GM12864 (cell line): ENCODE measurements around the gene MAP1S.

Experiments
- DNase-seq: peaks from one replicate; pipeline ENCODE4 v3.0.0-alpha.2; 2011; ENCODE audit warnings: low read depth
- H3K4me3 ChIP-seq: 2 replicates; pipeline ENCODE4 v1.5.1; 2011; ENCODE audit warnings: mild to moderate bottlenecking, low read depth, low read length, control low read depth
- TF ChIP-seq, protein P1 (sequence below): IDR thresholded peaks from 2 replicates; pipeline ENCODE4 v1.5.1; 2011; ENCODE audit warnings: low read depth, mild to moderate bottlenecking, moderate library complexity, low read length, control low read depth, inconsistent platforms; ENCODE audit errors: missing control alignments

Gene MAP1S

DNA sequence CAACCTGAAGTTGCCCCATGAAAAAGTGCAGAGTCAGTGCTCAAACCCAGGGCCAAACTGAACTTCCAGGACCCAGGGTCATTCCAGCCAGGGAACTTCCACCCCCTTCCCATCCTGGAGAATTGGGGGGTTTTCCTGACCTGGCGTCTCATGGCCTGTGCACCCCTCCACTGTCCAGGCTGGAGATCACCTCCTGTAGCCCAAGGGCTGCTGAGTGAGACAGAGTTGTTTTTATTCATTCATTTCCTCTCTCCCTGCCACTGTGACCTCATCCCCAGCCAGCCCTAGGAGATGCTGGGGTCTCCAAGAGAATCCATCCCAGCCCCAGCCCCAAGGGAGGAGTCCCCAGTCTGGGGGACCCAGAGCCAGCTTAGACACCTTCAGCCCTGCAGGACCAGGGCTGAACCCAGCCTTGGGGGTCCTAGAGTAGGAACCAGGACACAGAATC is 36.2 kb downstream of the MAP1S start:
- TF ChIP-seq, protein P1, sequence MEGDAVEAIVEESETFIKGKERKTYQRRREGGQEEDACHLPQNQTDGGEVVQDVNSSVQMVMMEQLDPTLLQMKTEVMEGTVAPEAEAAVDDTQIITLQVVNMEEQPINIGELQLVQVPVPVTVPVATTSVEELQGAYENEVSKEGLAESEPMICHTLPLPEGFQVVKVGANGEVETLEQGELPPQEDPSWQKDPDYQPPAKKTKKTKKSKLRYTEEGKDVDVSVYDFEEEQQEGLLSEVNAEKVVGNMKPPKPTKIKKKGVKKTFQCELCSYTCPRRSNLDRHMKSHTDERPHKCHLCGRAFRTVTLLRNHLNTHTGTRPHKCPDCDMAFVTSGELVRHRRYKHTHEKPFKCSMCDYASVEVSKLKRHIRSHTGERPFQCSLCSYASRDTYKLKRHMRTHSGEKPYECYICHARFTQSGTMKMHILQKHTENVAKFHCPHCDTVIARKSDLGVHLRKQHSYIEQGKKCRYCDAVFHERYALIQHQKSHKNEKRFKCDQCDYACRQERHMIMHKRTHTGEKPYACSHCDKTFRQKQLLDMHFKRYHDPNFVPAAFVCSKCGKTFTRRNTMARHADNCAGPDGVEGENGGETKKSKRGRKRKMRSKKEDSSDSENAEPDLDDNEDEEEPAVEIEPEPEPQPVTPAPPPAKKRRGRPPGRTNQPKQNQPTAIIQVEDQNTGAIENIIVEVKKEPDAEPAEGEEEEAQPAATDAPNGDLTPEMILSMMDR = no peak
- DNase-seq = no peak
- peak overlapping the region; percentile 0 for H3K4me3 ChIP-seq

DNA sequence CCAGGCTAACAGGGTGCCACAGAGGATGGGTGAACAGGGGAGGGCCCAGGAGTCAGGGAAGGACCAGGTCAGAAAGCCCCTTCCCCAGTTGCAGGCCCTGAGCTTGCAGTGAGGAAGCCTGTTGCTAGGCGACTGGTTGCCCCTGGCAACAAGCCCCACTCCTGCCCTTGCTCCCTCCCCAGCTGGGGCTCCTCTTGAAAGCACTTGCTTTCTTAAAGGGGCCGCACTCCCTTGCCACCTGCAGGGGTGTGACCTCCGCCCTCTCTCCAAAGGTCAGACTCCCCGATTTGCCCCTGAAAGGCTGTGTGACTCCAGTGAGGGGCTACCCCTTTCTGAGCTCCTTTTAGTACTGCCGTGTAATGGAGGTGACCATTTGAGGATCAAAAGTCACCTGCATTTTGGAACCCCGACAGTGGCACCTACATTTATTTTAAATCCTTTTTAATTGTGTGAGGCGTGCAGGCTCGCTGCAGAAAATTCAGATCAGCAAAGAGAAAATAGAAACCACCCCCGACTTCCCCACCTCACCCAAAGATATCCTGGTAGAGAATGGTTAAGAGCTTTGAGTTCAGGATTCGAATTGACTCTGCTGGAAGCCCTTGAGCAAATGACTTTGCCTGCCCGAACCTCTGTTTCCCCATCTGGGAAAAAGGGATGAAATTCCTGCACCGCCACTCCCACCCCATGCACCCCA is 36.8 kb downstream of the MAP1S start:
- TF ChIP-seq, protein P1 = no peak
- H3K4me3 ChIP-seq = peak overlapping the region; percentile 4; the same call in 1 of the 2 replicates
- DNase-seq = peak; percentile 83

DNA sequence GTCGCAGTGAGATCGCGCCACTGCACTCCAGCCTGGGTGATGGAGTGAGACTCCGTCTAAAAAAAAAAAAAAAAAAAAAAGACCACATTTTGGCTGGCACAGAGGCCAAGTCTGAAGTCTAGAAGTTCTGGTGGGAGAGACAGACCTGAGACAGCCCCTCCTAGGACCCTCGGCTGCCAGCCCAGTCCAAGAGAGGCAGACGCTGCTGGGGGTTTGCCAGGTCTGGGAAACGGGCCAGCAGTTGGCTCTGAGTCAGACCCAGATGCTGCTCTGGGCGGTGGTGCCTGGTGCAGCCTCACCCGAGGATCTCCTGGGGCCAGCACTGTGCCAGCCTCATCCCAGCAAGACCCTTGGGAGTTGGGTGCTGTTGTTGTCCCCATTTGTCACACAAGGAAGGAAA is 37.8 kb downstream of the MAP1S start:
- H3K4me3 ChIP-seq = no peak overlapping the region
- TF ChIP-seq, protein P1 = no peak
- DNase-seq = no peak

DNA sequence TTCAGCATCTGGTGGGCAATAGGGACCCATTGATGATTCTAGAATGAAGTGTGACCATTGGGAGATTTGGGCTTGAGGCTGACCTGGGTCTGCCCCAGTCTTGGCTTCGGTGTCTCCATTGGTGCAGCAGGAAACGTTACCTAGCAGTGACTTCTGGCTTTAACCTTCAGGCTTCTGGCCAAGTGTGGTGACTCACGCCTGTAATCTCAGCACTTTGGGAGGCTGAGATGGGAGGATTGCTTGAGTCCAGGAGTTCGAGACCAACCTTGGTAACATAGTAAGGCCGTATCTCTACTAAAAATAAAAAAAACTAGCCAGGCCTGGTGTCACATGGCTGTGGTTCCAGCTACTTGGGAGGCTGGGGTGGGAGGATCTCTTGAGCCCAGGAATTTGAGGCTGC is 39.2 kb downstream of the MAP1S start:
- no peak for DNase-seq
- TF ChIP-seq, protein P1 = no peak

DNA sequence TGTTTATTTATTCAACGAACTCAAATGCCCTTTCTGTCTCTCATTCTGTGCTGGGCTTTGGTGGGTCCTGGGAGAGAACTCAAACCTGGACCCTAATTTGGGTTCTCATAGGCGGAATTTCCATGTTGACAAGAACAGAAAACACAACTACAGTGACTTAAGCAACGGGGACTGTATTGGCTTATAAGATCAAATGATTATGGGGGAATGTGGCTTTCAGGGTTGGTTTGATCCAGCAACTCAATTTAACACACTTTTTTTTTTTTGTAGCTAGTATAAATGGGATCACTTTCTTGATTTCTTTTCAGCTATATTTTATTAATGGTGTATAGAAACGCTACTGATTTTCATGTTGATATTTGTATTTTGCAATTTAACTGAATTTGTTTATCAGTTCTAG is 41.9 kb downstream of the MAP1S start:
- H3K4me3 ChIP-seq = no peak overlapping the region
- TF ChIP-seq, protein P1 = no peak
- DNase-seq = no peak

More for the DNA sequence above, 39.2 kb downstream of the MAP1S start:
- H3K4me3 ChIP-seq = no peak overlapping the region

DNA sequence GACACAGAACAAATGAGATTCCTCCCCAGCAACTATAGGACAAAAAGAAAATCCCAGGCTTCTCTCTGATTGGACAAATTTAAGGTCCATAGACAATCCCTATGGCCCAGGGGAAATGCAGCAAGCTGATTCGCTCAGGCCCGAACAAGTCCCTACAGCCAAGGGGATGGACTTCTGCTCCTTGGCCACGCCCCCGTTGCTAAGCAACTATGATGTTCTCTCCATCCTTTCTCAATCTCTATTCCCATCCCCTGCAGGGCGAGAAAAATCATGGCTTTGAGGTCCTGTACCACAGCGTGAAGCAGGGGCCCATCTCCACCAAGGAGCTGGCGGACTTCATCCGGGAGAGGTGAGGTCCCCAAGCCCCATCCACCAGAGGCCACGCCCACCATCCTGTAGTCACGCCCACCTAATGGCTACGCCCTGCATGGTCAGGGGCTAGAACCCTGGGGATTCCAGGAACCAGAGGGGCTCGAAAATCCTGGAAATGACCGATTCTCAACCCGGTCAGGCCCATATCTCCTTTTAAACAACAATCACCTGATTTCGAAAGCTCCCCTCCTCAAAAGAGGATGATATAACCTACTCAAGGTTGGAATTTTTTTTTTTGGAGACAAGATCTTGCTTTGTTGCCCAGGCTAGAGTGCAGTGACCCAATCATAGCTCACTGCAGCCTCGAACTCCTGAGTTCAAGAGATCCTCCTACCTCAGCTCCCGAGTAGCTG is 43.4 kb downstream of the MAP1S start:
- no peak overlapping the region for H3K4me3 ChIP-seq
- TF ChIP-seq, protein P1 = no peak
- no peak for DNase-seq

DNA sequence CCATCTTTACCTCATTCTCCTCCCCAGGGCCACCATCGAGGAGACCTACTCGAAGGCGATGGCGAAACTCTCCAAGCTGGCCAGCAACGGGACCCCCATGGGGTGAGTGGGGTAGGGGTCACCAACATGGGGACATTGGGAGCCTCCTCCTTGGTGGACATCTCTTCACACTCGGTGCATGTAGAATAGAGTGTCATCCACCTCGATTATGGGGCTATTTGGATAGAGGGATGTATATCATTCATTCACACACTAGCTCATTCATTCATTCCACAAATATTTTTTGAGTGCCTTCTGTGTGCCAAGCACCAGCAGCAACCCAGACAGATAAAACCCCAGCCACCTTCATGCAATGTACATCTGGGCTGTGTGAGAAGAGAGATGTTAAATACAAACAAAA is 45.1 kb downstream of the MAP1S start:
- TF ChIP-seq, protein P1 = no peak
- no peak for DNase-seq
- H3K4me3 ChIP-seq = no peak overlapping the region
